HG03565 (cell line): ENCODE results near the gene CEACAM4.
"Not testable (repeated sequence)": the region's sequence is repeated elsewhere in the genome, so short reads cannot be mapped to it uniquely, and the experiment has no call there.

Experiments
- ATAC-seq: cut with Tn5 transposase; IDR thresholded peaks from one replicate; pipeline ENCODE4 v1.9.1; 2021; ENCODE audit warnings: mild to moderate bottlenecking, moderate library complexity; ENCODE audit not compliant: unreplicated experiment

The CEACAM4 gene

GRCh38 chr19:41626877-41627276, at the start of gene CEACAM4:
CEACAM4 (minus strand) TSS chr19:41627074; CDS start chr19:41626963, 111 bp downstream.
- no peak for ATAC-seq

- ATAC-seq: no peak
Observed at GRCh38 chr19:41671486-41671885, 44.6 kb upstream of the CEACAM4 start.

- no peak for ATAC-seq
Observed at GRCh38 chr19:41670755-41671154, 43.9 kb upstream of the CEACAM4 start.

- ATAC-seq: no peak
Observed at GRCh38 chr19:41668315-41668714, 41.4 kb upstream of the CEACAM4 start.

- ATAC-seq: no peak
Observed at GRCh38 chr19:41666075-41666474, 39.2 kb upstream of the CEACAM4 start.

- ATAC-seq: no peak
Observed at GRCh38 chr19:41657157-41657556, 30.3 kb upstream of the CEACAM4 start.

GRCh38 chr19:41656756-41657155, 29.9 kb upstream of the CEACAM4 start:
- ATAC-seq: not testable (repeated sequence)

GRCh38 chr19:41652250-41652649, 25.4 kb upstream of the CEACAM4 start:
- ATAC-seq: no peak

GRCh38 chr19:41649827-41650226, 23.0 kb upstream of the CEACAM4 start:
- no peak for ATAC-seq

- no peak for ATAC-seq
Observed at GRCh38 chr19:41646589-41647204, 19.8 kb upstream of the CEACAM4 start.

- ATAC-seq: no peak
Observed at GRCh38 chr19:41641879-41642485, 15.1 kb upstream of the CEACAM4 start.

- ATAC-seq: no peak
Observed at GRCh38 chr19:41638641-41639081, 11.8 kb upstream of the CEACAM4 start.

- ATAC-seq: no peak
Observed at GRCh38 chr19:41637484-41637883, 10.6 kb upstream of the CEACAM4 start.

- ATAC-seq: no peak
Observed at GRCh38 chr19:41627966-41628675, 1.2 kb upstream of the CEACAM4 start.

- ATAC-seq: no peak
Observed at GRCh38 chr19:41626278-41626677, 596 bp downstream of the CEACAM4 start.

GRCh38 chr19:41624937-41625336, 1.9 kb downstream of the CEACAM4 start:
- ATAC-seq: no peak

- ATAC-seq: no peak
Observed at GRCh38 chr19:41624515-41624914, 2.4 kb downstream of the CEACAM4 start.

- no peak for ATAC-seq
Observed at GRCh38 chr19:41623360-41623759, 3.5 kb downstream of the CEACAM4 start.

GRCh38 chr19:41621654-41622053, 5.2 kb downstream of the CEACAM4 start:
- ATAC-seq: no peak

- ATAC-seq: no peak
Observed at GRCh38 chr19:41621226-41621625, 5.6 kb downstream of the CEACAM4 start.

- no peak for ATAC-seq
Observed at GRCh38 chr19:41620171-41620570, 6.7 kb downstream of the CEACAM4 start.

- ATAC-seq: no peak
Observed at GRCh38 chr19:41619018-41619556, 7.8 kb downstream of the CEACAM4 start.
